Endothelial cell (in vitro differentiated cells): Measurements from ENCODE around the gene RHOBTB1. TPM values are rescaled to one million over a fixed set of nuclear protein-coding genes. Genes with fewer than 3 reads are reported as not detected.

Experiments
- DNase-seq: peaks from one replicate; pipeline ENCODE4 v3.0.0; 2021; ENCODE audit warnings: low spot score
- H3K27ac Mint-ChIP-seq: one replicate; pipeline ENCODE4 v1.8.0; 2021; ENCODE audit warnings: mixed read lengths, inconsistent platforms; ENCODE audit not compliant: unreplicated experiment
- H3K27me3 Mint-ChIP-seq: one replicate; pipeline ENCODE4 v1.8.0; 2021; ENCODE audit warnings: mild to moderate bottlenecking, moderate library complexity, mixed read lengths, inconsistent platforms; ENCODE audit not compliant: unreplicated experiment
- H3K36me3 Mint-ChIP-seq: one replicate; pipeline ENCODE4 v1.8.0; 2021; ENCODE audit warnings: mild to moderate bottlenecking, low read depth, mixed read lengths, inconsistent platforms; ENCODE audit not compliant: unreplicated experiment
- H3K4me1 Mint-ChIP-seq: one replicate; pipeline ENCODE4 v1.8.0; 2021; ENCODE audit warnings: mild to moderate bottlenecking, mixed read lengths, inconsistent platforms; ENCODE audit not compliant: unreplicated experiment
- H3K4me3 Mint-ChIP-seq: one replicate; pipeline ENCODE4 v1.8.0; 2021; ENCODE audit warnings: mild to moderate bottlenecking, mixed read lengths, inconsistent platforms; ENCODE audit not compliant: unreplicated experiment
- H3K9me3 Mint-ChIP-seq: one replicate; pipeline ENCODE4 v1.8.0; 2021; ENCODE audit warnings: mixed read lengths, inconsistent platforms; ENCODE audit not compliant: unreplicated experiment
- total RNA-seq: library from RNA; stranded (reverse); fragmentation: NEBNext Ultra II Directional; extraction: Animal tissue kit (Norgen Biotek cat#: 25700); gene quantifications from one replicate; pipeline ENCODE4 v1.2.1, GENCODE V29; 2021; ENCODE audit not compliant: unreplicated experiment
- TF ChIP-seq, protein P1 (sequence below): fragments of 200-600 bp; sonication (generic); IDR thresholded peaks from one replicate; pipeline ENCODE4 v1.5.0; 2021; ENCODE audit warnings: antibody characterized with exemption; ENCODE audit not compliant: unreplicated experiment

The RHOBTB1 gene
- total RNA-seq, 1 donor from 2014 or later: 20.3 TPM

DNA sequence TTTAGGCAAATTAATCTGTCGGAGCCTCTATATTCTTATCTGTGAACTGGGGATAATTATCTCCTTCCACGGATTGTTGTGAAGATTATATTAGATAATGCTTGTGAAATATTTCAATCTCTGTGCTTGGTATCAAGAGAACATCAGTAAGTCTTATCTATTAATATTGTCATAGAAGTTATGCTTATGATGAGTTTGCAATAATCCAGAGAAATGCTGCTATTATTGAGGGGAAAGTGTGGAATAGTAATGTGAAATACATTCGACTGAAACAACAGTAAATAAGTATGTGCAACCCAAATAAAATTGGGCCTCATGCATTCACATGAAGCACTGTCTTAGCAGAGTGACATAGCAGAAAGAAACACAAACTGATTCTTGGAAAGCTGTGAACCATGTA is 13.7 kb downstream of the RHOBTB1 start:
- no peak overlapping the region for H3K27ac Mint-ChIP-seq
- TF ChIP-seq, protein P1, sequence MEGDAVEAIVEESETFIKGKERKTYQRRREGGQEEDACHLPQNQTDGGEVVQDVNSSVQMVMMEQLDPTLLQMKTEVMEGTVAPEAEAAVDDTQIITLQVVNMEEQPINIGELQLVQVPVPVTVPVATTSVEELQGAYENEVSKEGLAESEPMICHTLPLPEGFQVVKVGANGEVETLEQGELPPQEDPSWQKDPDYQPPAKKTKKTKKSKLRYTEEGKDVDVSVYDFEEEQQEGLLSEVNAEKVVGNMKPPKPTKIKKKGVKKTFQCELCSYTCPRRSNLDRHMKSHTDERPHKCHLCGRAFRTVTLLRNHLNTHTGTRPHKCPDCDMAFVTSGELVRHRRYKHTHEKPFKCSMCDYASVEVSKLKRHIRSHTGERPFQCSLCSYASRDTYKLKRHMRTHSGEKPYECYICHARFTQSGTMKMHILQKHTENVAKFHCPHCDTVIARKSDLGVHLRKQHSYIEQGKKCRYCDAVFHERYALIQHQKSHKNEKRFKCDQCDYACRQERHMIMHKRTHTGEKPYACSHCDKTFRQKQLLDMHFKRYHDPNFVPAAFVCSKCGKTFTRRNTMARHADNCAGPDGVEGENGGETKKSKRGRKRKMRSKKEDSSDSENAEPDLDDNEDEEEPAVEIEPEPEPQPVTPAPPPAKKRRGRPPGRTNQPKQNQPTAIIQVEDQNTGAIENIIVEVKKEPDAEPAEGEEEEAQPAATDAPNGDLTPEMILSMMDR: no peak
- no peaks in the 10 kb centered on the region for H3K27me3 Mint-ChIP-seq
- H3K4me1 Mint-ChIP-seq: peaks cover 8% of the 10 kb centered on the region
- no peak for DNase-seq
- H3K9me3 Mint-ChIP-seq: no peaks in the 10 kb centered on the region
- H3K4me3 Mint-ChIP-seq: no peak overlapping the region
- no peaks in the 10 kb centered on the region for H3K36me3 Mint-ChIP-seq

DNA sequence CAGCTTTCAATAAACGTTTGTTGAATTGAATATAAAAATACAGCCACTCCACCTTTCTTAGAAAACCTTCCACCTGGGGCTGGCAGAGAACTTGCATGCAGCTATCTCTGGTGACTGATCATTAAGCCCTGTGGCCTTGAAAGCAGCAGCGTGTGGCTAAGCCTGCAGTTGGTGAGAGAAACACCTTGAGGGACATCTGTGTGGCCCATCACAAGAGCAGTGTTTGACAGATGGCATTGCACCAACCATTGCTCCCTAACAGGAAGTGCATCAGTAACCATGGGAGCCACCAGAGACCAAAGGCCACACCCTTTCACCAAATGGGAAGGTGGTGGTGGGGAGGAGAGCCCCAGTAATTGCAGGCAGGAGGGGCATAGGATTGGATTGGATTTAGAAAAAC is 22.4 kb downstream of the RHOBTB1 start:
- H3K27me3 Mint-ChIP-seq: peaks cover 2% of the 10 kb centered on the region
- H3K27ac Mint-ChIP-seq: no peak overlapping the region
- TF ChIP-seq, protein P1: no peak
- no peak overlapping the region for H3K4me3 Mint-ChIP-seq
- DNase-seq: no peak
- H3K4me1 Mint-ChIP-seq: peaks cover 2% of the 10 kb centered on the region
- peaks cover 5% of the 10 kb centered on the region for H3K36me3 Mint-ChIP-seq
- H3K9me3 Mint-ChIP-seq: no peaks in the 10 kb centered on the region

DNA sequence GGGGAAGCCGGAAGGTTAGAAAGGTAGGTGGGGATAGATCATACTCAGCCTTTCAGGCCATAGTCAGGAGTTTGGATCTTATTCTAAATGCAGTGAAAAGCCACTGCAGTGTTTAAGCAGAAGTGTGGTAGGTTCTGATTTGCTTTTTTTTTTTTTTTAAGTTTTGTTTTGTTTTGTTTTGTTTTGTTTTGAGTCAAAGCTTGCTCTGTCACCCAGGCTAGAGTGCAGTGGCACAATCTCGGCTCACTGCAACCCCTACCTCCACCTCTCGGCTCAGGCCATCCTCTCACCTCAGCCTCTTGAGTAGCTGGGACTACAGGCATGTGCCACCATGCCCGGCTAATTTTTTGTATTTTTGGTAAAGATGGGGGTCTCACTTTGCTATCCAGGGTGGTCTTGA is 23.5 kb downstream of the RHOBTB1 start:
- H3K27ac Mint-ChIP-seq: no peak overlapping the region
- peaks cover 5% of the 10 kb centered on the region for H3K36me3 Mint-ChIP-seq
- no peak overlapping the region for H3K4me3 Mint-ChIP-seq
- DNase-seq: no peak
- H3K27me3 Mint-ChIP-seq: peaks cover 2% of the 10 kb centered on the region
- peaks cover 2% of the 10 kb centered on the region for H3K4me1 Mint-ChIP-seq
- no peaks in the 10 kb centered on the region for H3K9me3 Mint-ChIP-seq
- TF ChIP-seq, protein P1: no peak

DNA sequence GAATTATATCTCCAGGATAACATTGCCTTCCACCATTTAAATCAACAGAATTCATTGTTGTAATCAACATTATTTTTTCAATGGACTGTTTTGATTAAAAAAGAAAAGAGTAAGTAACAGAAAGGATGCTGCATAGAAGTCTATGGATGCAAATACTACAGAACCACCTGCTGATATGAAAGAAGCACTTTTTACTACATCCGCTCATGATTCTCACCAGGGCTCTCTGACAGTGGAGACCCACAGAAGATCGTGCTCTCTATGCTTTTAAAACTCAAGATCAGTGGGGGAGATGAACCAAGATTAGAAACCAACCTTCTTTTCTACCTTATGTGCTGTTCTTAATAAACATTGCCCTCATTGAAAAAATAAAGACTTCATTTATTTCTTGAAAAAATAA is 24.4 kb downstream of the RHOBTB1 start:
- Mint-ChIP-seq H3K9me3 (no peaks in the 10 kb centered on the region), H3K4me1 (peaks cover 2% of the 10 kb centered on the region)

More for the DNA sequence above, 24.4 kb downstream of the RHOBTB1 start:
- H3K27ac Mint-ChIP-seq: no peak overlapping the region
- peaks cover 5% of the 10 kb centered on the region for H3K36me3 Mint-ChIP-seq
- peaks cover 2% of the 10 kb centered on the region for H3K27me3 Mint-ChIP-seq
- DNase-seq: no peak
- TF ChIP-seq, protein P1: no peak
- H3K4me3 Mint-ChIP-seq: no peak overlapping the region
